HEK293T (cell line): ENCODE data around the gene CACNG5.

ENCODE experiments used
- FOXK2 ChIP-seq: fragments of 450-650 bp; IDR thresholded peaks from 2 replicates; pipeline ENCODE4 v1.6.1; 2016; ENCODE audit warnings: mild to moderate bottlenecking
- HDGF ChIP-seq: fragments of 450-650 bp; IDR thresholded peaks from 2 replicates; pipeline ENCODE4 v1.6.1; 2017; ENCODE audit warnings: antibody characterized with exemption, borderline replicate concordance
- PKNOX1 ChIP-seq: fragments of 450-650 bp; IDR thresholded peaks from 2 replicates; pipeline ENCODE4 v1.6.1; 2016

- TF ChIP-seq FOXK2 (no peak), HDGF (no peak), PKNOX1 (no peak)
Observed at GRCh38 chr17:66826856-66827255, 8.1 kb upstream of the CACNG5 start.
